Cardiac muscle cell (in vitro differentiated cells and primary cell): Measurements from ENCODE around the gene RPL13A. TPM values are rescaled to one million over a fixed set of nuclear protein-coding genes. Genes with fewer than 3 reads are reported as not detected.
"Not testable (repeated sequence)": the region's sequence is repeated elsewhere in the genome, so short reads cannot be mapped to it uniquely, and the experiment has no call there.

Experiments
- DNase-seq, 2 donors: peaks; one replicate each; pipeline versions ENCODE4 v3.0.0 to v3.0.0-alpha.2; 2010 to 2017; ENCODE audit warnings: low read depth in 1 of 2, low spot score in 1 of 2
- H3K27ac ChIP-seq: fragments of 200-600 bp; sonication (generic); 2 replicates; pipeline ENCODE4 v1.5.1; 2016
- H3K27me3 ChIP-seq: fragments of 200-600 bp; sonication (generic); 2 replicates; pipeline ENCODE4 v1.6.0; 2016; ENCODE audit warnings: control low read depth
- H3K36me3 ChIP-seq: fragments of 200-600 bp; sonication (generic); 2 replicates; pipeline ENCODE4 v1.5.1; 2016; ENCODE audit warnings: control low read depth
- H3K4me1 ChIP-seq: fragments of 200-600 bp; sonication (generic); 2 replicates; pipeline ENCODE4 v1.8.1; 2017; ENCODE audit warnings: low read depth, mild to moderate bottlenecking, mixed run types
- H3K4me3 ChIP-seq: fragments of 200-600 bp; sonication (generic); 2 replicates; pipeline ENCODE4 v1.5.1; 2016; ENCODE audit warnings: mild to moderate bottlenecking
- H3K9me3 ChIP-seq: fragments of 200-600 bp; sonication (generic); 2 replicates; pipeline ENCODE4 v1.5.1; 2017; ENCODE audit warnings: low read depth, mild to moderate bottlenecking, control low read depth
- CTCF ChIP-seq: IDR thresholded peaks from 2 replicates; pipeline ENCODE4 v1.5.1; 2012; ENCODE audit warnings: low read depth, mild to moderate bottlenecking, low read length
- polyA plus RNA-seq: library from polyadenylated mRNA; unstranded; fragments of >200 nt; fragmentation: Nextera tagmentation; extraction: Ambion mirVana; gene quantifications from 2 replicates; pipeline ENCODE4 v1.2.1, GENCODE V29; 2016
- total RNA-seq: library from RNA; depleted of rRNA; stranded (reverse); fragments of >200 nt; gene quantifications from 2 replicates; pipeline ENCODE4 v1.2.3, GENCODE V29; 2016

RPL13A gene
- total and polyA plus RNA-seq, 2 experiments from 2014 or later = 752 to 2,232 TPM

- no peaks in the 10 kb centered on the region for H3K36me3 ChIP-seq
- peaks cover 2% of the 10 kb centered on the region for H3K4me1 ChIP-seq
- peak overlapping the region; percentile 97 for H3K27ac ChIP-seq
- no peaks in the 10 kb centered on the region for H3K9me3 ChIP-seq
- peak overlapping the region; percentile 76 for H3K4me3 ChIP-seq
- no peaks in the 10 kb centered on the region for H3K27me3 ChIP-seq
- peak in 1 of 2 donors; percentile 8 for DNase-seq
- TF ChIP-seq CTCF = no peak
These were observed 33.6 kb upstream of the RPL13A start for GRCh38 chr19:49453757-49454240.

GRCh38 chr19:49455773-49456172, 31.6 kb upstream of the RPL13A start:
- no peak overlapping the region for H3K4me3 ChIP-seq
- no peak overlapping the region for H3K27ac ChIP-seq
- no peak for DNase-seq
- peaks cover 3% of the 10 kb centered on the region for H3K36me3 ChIP-seq
- peaks cover 2% of the 10 kb centered on the region for H3K4me1 ChIP-seq
- H3K9me3 ChIP-seq = no peaks in the 10 kb centered on the region
- TF ChIP-seq CTCF = no peak
- H3K27me3 ChIP-seq = no peaks in the 10 kb centered on the region

GRCh38 chr19:49456326-49456725, 31.1 kb upstream of the RPL13A start:
- no peaks in the 10 kb centered on the region for H3K27me3 ChIP-seq
- H3K36me3 ChIP-seq = peaks cover 3% of the 10 kb centered on the region
- no peaks in the 10 kb centered on the region for H3K9me3 ChIP-seq
- peak in 1 of 2 donors; percentile 13 for DNase-seq
- TF ChIP-seq CTCF = no peak
- no peak overlapping the region for H3K4me3 ChIP-seq
- H3K4me1 ChIP-seq = peaks cover 2% of the 10 kb centered on the region
- H3K27ac ChIP-seq = no peak overlapping the region

GRCh38 chr19:49458567-49458903, 28.9 kb upstream of the RPL13A start:
- no peaks in the 10 kb centered on the region for H3K27me3 ChIP-seq

GRCh38 chr19:49459388-49459787, 28.0 kb upstream of the RPL13A start:
- Histone ChIP-seq H3K27ac (no peak overlapping the region), H3K27me3 (no peaks in the 10 kb centered on the region), H3K36me3 (peaks cover 3% of the 10 kb centered on the region), H3K9me3 (no peaks in the 10 kb centered on the region), H3K4me1 (no peaks in the 10 kb centered on the region), H3K4me3 (no peak overlapping the region)
- no peak for DNase-seq
- TF ChIP-seq CTCF = no peak

More at GRCh38 chr19:49458567-49458903, 28.9 kb upstream of the RPL13A start:
- H3K4me3 ChIP-seq = no peak overlapping the region
- no peak for TF ChIP-seq CTCF
- H3K4me1 ChIP-seq = peaks cover 2% of the 10 kb centered on the region
- DNase-seq = no peak
- peaks cover 3% of the 10 kb centered on the region for H3K36me3 ChIP-seq
- no peak overlapping the region for H3K27ac ChIP-seq
- no peaks in the 10 kb centered on the region for H3K9me3 ChIP-seq

- not testable (repeated sequence) for DNase-seq, H3K27me3 ChIP-seq, H3K4me3 ChIP-seq, H3K27ac ChIP-seq, H3K4me1 ChIP-seq, H3K9me3 ChIP-seq, H3K36me3 ChIP-seq
These were observed 26.3 kb upstream of the RPL13A start for GRCh38 chr19:49461130-49461529.
